COR-L47 (cell line): ENCODE data around the gene SBF2.
"Not testable (repeated sequence)": the region's sequence is repeated elsewhere in the genome, so short reads cannot be mapped to it uniquely, and the experiment has no call there.

Experiments used
- DNase-seq: peaks from one replicate; lab custom pipeline; 2025; lab: John Stamatoyannopoulos, UW

Gene SBF2

GRCh38 chr11:10064828-10065227, 229.2 kb downstream of the SBF2 start:
- no peak for DNase-seq

GRCh38 chr11:10058356-10058755, 235.7 kb downstream of the SBF2 start:
- DNase-seq = no peak

GRCh38 chr11:10051868-10052586, 242.0 kb downstream of the SBF2 start:
- no peak for DNase-seq

GRCh38 chr11:10050561-10050960, 243.5 kb downstream of the SBF2 start:
- DNase-seq = no peak

- no peak for DNase-seq
Observed at GRCh38 chr11:10049756-10050155, 244.3 kb downstream of the SBF2 start.

- DNase-seq = no peak
Observed at GRCh38 chr11:10048350-10048749, 245.7 kb downstream of the SBF2 start.

GRCh38 chr11:10044618-10045017, 249.4 kb downstream of the SBF2 start:
- DNase-seq = no peak

GRCh38 chr11:10042699-10043098, 251.3 kb downstream of the SBF2 start:
- no peak for DNase-seq

GRCh38 chr11:10041748-10042446, 252.1 kb downstream of the SBF2 start:
- no peak for DNase-seq

- no peak for DNase-seq
Observed at GRCh38 chr11:10041332-10041731, 252.7 kb downstream of the SBF2 start.

- DNase-seq = no peak
Observed at GRCh38 chr11:10038521-10039302, 255.3 kb downstream of the SBF2 start.

GRCh38 chr11:10035932-10036331, 258.1 kb downstream of the SBF2 start:
- not testable (repeated sequence) for DNase-seq

- no peak for DNase-seq
Observed at GRCh38 chr11:10032935-10033334, 261.1 kb downstream of the SBF2 start.

- no peak for DNase-seq
Observed at GRCh38 chr11:10030122-10030490, 263.9 kb downstream of the SBF2 start.

- DNase-seq = no peak
Observed at GRCh38 chr11:10029386-10030121, 264.5 kb downstream of the SBF2 start.

- no peak for DNase-seq
Observed at GRCh38 chr11:10026514-10026913, 267.5 kb downstream of the SBF2 start.

GRCh38 chr11:10023212-10023611, 270.8 kb downstream of the SBF2 start:
- no peak for DNase-seq

GRCh38 chr11:10022764-10023163, 271.3 kb downstream of the SBF2 start:
- DNase-seq = no peak

- no peak for DNase-seq
Observed at GRCh38 chr11:10021563-10021962, 272.5 kb downstream of the SBF2 start.

GRCh38 chr11:10019906-10020682, 273.9 kb downstream of the SBF2 start:
- no peak for DNase-seq

- DNase-seq = no peak
Observed at GRCh38 chr11:10017911-10018310, 276.1 kb downstream of the SBF2 start.
